Measurements from ENCODE around the gene PLEKHA7. TPM values are rescaled to one million over a fixed set of nuclear protein-coding genes. Genes with fewer than 3 reads are reported as not detected.

Gene PLEKHA7
- total and polyA plus RNA-seq, 2 of the 13 experiments (the other 11 are each of a cell fraction or from before 2014, with no cell fraction given) = 17.5 to 18.7 TPM

- TF ChIP-seq ZNF720 (CRISPR knock-in tag; IDR thresholded peaks at IDR 0.05) (no peak), PHF5A (CRISPR knock-in tag; IDR thresholded peaks at IDR 0.05; ENCODE audit: low read depth, unreplicated experiment) (no peak), KLF13 (CRISPR knock-in tag; IDR thresholded peaks at IDR 0.05) (no peak), NPAS2 (CRISPR knock-in tag; IDR thresholded peaks at IDR 0.05; ENCODE audit: borderline replicate concordance) (no peak), CREB3 (CRISPR knock-in tag; IDR thresholded peaks at IDR 0.05) (no peak), LBX2 (CRISPR knock-in tag; IDR thresholded peaks at IDR 0.05; ENCODE audit: borderline replicate concordance) (no peak), NFATC3 (CRISPR knock-in tag; IDR thresholded peaks at IDR 0.05) (no peak), ZBTB7B (CRISPR knock-in tag; IDR thresholded peaks at IDR 0.05) (no peak), ZNF570 (CRISPR knock-in tag; IDR thresholded peaks at IDR 0.05; ENCODE audit: borderline replicate concordance) (no peak), ZFP1 (CRISPR knock-in tag; IDR thresholded peaks at IDR 0.05) (no peak), MZF1 (CRISPR knock-in tag; IDR thresholded peaks at IDR 0.05; ENCODE audit: borderline replicate concordance) (no peak), NR0B2 (CRISPR knock-in tag; IDR thresholded peaks at IDR 0.05) (no peak)
These were observed 15.1 kb downstream of the PLEKHA7 start (continued) for GRCh38 chr11:16999116-16999515.

- Histone ChIP-seq H3K9me3 (ENCODE audit: low read length) (no peaks in the 10 kb centered on the region), H3K9ac (ENCODE audit: insufficient read depth, low read depth, low read length) (no peak overlapping the region), H3K4me1 (ENCODE audit: insufficient read depth, low read length) (peaks cover 47% of the 10 kb centered on the region), H3K36me3 (replicated peaks in 1 of 2; ENCODE audit: control insufficient read depth in 1 of 2, insufficient read depth in 2 of 2, low read length in 2 of 2) (peaks cover 4 to 5% of the 10 kb centered on the region in 2 experiments; a peak in 1 of 5 replicates), H3K79me2 (ENCODE audit: insufficient read depth, low read length) (peaks cover 49% of the 10 kb centered on the region), H2AFZ (ENCODE audit: low read length) (no peak overlapping the region), H3K4me3 (replicated peaks in 1 of 3; ENCODE audit: insufficient read depth in 1 of 3, low read depth in 2 of 3, low read length in 3 of 3) (peak overlapping the region in 1 of 3 experiments; percentile 11; a peak in 1 of 6 replicates), H3K27me3 (ENCODE audit: control insufficient read depth in 1 of 2, insufficient read depth in 2 of 2, low read length in 2 of 2) (no peaks in the 10 kb centered on the region), H3K4me2 (ENCODE audit: low read depth, low read length) (peak overlapping the region; percentile 62), H3K27ac (ENCODE audit: extremely low read length, insufficient read depth, low read length) (peak overlapping the region; percentile 24), H4K20me1 (ENCODE audit: insufficient read depth, low read length) (peaks cover 3% of the 10 kb centered on the region; the same call in 1 of the 2 replicates)
- in situ Hi-C loops (cut with HindIII; ENCODE audit: extremely low pct_ligation_motif_present, low pct_unique_long_range_greater_than_20kb) = no loop called here
- FAIRE-seq (no peak), DNase-seq (ENCODE audit: low spot score) (peak; percentile 43), ATAC-seq (peak; percentile 78)
- BruUV-seq (replicated peaks) = no TSS peak
- POLR2A ChIA-PET = interaction anchor here (1.4 to 1.8 kb wide), 3 partner anchors 13 to 18 kb away, joined by 3 to 9 read pairs (median 8); no protein-coding TSS in a partner anchor
- intact Hi-C loops (cut with micrococcal nuclease; ENCODE audit: unreplicated experiment) = no loop called here
- CTCF ChIA-PET (ENCODE audit: low intra/inter-chr PET ratio, low total read pairs) = no interaction called here
- 77% methylated on average over 2 of the region's 7 CpGs for WGBS (ENCODE audit: low lambda C conversion rate)
- TF ChIP-seq IRX3 (CRISPR knock-in tag; IDR thresholded peaks at IDR 0.05; ENCODE audit: borderline replicate concordance, low read depth) (no peak), ZNF574 (CRISPR knock-in tag; IDR thresholded peaks at IDR 0.05) (no peak), ZNF883 (CRISPR knock-in tag; IDR thresholded peaks at IDR 0.05; ENCODE audit: not compliant biosample characterization) (no peak), IKZF4 (CRISPR knock-in tag; IDR thresholded peaks at IDR 0.05; ENCODE audit: borderline replicate concordance, low read depth, not compliant biosample characterization) (no peak), ZBTB20 (CRISPR knock-in tag; IDR thresholded peaks at IDR 0.05; ENCODE audit: borderline replicate concordance, low read depth) (no peak), SAP130 (CRISPR knock-in tag; IDR thresholded peaks at IDR 0.05; ENCODE audit: low read depth) (peak; percentile 41; the same call in 1 of the 2 replicates), ZSCAN22 (CRISPR knock-in tag; IDR thresholded peaks at IDR 0.05) (no peak)
These were observed 16.6 kb downstream of the PLEKHA7 start for GRCh38 chr11:16997624-16998023.
